Stomach (tissue), 4 donors: ENCODE measurements around the gene ALPP.
"Not testable (repeated sequence)": the region's sequence is repeated elsewhere in the genome, so short reads cannot be mapped to it uniquely, and the experiment has no call there.

Source experiments
- EP300 ChIP-seq: sonication (generic); formaldehyde crosslinking; IDR thresholded peaks from one replicate; pipeline ENCODE4 v1.6.1; 2017; ENCODE audit warnings: antibody characterized with exemption
- TF ChIP-seq, protein P1 (sequence below), 7 experiments: fragments of 450-650 bp in 4 of 7; fragments of 200-600 bp in 3 of 7; sonication (generic) in 3 of 7; IDR thresholded peaks; one replicate each; pipeline ENCODE4 v1.5.1; 2016 to 2019; ENCODE audit warnings: antibody characterized with exemption in 7 of 7, control low read depth in 2 of 7, mild to moderate bottlenecking in 1 of 7

DNA sequence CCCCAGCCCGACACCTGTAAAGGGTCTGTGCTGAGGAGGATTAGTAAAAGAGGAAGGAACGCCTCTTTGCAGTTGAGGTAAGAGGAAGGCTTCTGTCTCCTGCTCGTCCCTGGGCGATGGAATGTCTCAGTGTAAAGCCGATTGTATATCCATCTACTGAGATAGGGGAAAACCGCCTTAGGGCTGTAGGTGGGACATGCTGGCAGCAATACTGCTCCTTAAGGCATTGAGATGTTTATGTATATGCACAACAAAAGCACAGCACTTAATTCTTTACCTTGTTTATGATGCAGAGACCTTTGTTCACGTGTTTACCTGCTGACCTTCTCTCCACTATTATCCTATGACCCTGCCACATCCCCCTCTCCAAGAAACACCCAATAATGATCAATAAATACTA is 44.9 kb downstream of the ALPP start:
- TF ChIP-seq, protein P1, sequence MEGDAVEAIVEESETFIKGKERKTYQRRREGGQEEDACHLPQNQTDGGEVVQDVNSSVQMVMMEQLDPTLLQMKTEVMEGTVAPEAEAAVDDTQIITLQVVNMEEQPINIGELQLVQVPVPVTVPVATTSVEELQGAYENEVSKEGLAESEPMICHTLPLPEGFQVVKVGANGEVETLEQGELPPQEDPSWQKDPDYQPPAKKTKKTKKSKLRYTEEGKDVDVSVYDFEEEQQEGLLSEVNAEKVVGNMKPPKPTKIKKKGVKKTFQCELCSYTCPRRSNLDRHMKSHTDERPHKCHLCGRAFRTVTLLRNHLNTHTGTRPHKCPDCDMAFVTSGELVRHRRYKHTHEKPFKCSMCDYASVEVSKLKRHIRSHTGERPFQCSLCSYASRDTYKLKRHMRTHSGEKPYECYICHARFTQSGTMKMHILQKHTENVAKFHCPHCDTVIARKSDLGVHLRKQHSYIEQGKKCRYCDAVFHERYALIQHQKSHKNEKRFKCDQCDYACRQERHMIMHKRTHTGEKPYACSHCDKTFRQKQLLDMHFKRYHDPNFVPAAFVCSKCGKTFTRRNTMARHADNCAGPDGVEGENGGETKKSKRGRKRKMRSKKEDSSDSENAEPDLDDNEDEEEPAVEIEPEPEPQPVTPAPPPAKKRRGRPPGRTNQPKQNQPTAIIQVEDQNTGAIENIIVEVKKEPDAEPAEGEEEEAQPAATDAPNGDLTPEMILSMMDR (IDR thresholded peaks at IDR 0.05), result not testable (repeated sequence)
- TF ChIP-seq EP300, result not testable (repeated sequence)
